Measurements from ENCODE around the gene SLC29A4.

The SLC29A4 gene

DNA sequence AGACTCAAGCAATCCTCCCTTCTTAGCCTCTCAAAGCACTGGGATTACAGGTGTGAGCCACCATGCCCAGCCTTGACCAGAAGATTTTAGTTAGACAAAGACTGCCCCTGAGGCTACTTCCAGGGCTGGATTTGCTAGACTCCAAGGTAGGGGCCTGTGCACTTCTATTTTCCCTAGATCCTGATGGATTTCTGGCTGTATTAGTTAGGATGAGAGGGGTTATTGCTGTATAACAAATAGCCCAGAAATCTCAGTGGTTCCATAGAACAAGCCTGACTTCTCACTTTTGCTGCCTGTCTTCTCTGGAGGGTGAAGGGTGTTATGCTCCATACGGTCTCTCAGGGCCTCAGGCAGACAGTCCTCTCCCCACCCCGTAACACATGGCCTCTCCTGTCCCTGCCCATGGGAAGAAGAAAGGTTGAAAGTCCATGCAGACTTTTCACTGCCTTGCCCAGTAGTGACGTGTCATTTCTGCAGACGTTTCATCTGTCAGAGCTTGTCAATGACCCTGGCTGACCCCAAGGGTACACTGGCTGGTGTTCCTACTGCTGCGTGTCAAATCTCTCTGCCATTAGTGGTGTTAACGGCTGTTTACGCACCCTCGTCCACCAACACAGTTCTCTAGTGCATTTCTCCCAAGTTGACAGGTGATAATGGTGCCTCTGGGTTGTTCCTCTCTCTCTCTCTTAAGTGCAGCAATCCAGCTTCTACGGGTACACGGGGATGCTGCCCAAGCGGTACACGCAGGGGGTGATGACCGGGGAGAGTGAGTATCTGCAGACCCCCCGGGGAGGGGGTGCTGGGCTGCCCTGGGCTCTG is 11.6 kb downstream of the SLC29A4 start:
- Histone ChIP-seq H3K4me3 (ENCODE audit: low read depth, low read length) (no peak overlapping the region), H3K27me3 (no peaks in the 10 kb centered on the region), H3K4me1 (no peaks in the 10 kb centered on the region), H3K9me3 (no peaks in the 10 kb centered on the region), H3K36me3 (peaks cover 13% of the 10 kb centered on the region)
- TF ChIP-seq, protein P1, sequence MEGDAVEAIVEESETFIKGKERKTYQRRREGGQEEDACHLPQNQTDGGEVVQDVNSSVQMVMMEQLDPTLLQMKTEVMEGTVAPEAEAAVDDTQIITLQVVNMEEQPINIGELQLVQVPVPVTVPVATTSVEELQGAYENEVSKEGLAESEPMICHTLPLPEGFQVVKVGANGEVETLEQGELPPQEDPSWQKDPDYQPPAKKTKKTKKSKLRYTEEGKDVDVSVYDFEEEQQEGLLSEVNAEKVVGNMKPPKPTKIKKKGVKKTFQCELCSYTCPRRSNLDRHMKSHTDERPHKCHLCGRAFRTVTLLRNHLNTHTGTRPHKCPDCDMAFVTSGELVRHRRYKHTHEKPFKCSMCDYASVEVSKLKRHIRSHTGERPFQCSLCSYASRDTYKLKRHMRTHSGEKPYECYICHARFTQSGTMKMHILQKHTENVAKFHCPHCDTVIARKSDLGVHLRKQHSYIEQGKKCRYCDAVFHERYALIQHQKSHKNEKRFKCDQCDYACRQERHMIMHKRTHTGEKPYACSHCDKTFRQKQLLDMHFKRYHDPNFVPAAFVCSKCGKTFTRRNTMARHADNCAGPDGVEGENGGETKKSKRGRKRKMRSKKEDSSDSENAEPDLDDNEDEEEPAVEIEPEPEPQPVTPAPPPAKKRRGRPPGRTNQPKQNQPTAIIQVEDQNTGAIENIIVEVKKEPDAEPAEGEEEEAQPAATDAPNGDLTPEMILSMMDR (IDR thresholded peaks at IDR 0.05; ENCODE audit: low read depth, low read length): no peak
- no peak for DNase-seq

DNA sequence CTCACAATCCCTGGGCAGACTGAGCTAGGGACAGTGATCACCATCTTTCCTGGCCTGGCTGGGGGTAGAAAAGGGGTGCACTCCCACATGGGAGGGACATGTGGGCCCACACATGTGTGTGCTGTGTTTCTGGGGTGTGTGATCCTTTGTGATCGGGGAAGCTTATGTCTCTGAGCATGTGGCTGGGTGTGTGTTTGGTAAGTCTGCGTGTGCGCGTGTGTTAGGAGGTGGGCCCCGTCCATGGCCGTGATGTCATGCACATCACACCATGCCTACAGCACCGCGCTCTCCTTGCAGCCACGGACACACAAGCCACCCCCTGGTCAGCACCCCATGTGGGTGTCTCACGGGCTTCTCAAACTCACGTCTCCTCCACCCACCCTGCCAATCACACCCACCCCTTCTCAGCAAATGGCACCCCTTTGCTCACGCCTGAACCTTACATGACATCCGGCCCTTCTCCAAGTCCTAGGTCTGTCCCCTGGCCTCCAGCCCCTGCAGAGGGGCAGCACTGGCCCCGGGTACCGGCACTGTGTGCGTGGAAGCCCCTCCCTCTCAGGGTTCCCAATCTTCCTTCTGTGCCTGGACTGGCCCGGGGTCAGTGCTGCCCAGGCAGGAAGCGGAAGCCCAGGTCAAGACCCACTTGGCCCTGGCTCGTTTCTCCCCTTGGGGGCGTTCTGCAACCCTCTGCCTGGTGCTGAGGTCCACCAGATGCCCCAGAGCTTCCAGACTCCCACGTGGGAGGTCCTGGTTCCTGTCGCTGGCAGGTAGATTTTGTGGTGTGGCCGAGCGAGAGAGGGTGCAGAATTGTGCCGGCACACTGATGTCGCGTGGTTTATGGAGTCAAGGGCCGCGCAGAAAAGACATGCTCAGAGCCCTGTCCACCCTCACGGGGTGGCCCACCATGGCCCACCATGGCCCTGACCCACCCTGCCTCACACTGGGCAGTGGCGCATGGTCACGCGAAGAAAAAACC is 12.6 kb downstream of the SLC29A4 start:
- TF ChIP-seq, protein P1 (IDR thresholded peaks at IDR 0.05; ENCODE audit: low read depth, low read length): no peak
- Histone ChIP-seq H3K4me1 (no peaks in the 10 kb centered on the region), H3K9me3 (no peaks in the 10 kb centered on the region), H3K27me3 (no peaks in the 10 kb centered on the region), H3K36me3 (peaks cover 13% of the 10 kb centered on the region), H3K4me3 (ENCODE audit: low read depth, low read length) (no peak overlapping the region)
- no peak for DNase-seq

DNA sequence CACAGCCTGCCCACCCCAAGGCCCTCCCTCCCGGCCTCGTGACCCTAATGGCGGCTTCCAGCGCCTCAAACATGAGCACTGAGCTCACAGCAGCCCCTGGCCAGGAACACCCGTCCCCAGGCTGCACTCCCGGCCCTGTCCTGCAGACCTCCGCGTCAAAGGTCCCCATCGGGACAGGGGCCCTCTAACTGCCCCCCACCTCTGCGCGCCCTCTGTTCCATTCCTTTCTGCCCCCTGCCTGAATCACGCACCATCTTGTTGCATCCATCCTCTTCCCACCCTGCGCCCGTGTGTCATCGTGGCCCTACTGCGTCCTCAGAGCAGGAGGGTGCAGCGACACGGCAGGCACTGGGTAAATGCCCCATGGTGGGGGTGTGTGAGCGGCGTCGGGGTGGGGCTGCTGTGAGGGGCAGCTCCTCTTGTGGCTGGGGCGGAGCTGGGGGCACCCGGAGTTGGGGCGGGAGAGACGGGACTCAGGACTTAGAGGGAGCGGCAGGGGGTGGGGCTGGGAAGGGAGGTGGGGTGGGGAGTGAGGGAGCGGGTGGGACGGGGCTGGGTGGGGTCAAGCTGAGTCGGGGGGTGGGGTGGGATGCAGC is 13.4 kb downstream of the SLC29A4 start:
- TF ChIP-seq, protein P1 (IDR thresholded peaks at IDR 0.05; ENCODE audit: low read depth, low read length): no peak

DNA sequence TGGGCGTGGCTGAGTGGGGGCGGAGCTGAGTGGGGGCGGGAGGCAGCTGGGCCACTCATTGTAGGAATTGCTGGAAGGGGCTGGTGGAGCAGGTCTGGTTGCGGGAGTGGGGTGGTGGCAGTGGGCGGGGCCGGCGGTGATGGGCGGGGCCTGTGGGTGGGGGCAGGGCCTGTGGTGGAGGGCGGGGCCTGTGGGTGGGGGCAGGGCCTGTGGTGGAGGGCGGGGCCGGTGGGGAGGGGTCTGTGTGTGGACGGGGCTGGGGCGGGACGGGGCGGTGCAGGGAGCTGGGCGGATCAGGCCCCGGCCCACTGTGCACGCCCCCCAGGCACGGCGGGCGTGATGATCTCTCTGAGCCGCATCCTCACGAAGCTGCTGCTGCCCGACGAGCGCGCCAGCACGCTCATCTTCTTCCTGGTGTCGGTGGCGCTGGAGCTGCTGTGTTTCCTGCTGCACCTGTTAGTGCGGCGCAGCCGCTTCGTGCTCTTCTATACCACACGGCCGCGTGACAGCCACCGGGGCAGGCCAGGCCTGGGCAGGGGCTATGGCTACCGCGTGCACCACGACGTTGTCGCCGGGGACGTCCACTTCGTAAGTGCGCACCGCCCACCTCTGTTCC is 14.0 kb downstream of the SLC29A4 start:
- Histone ChIP-seq H3K27me3 (no peaks in the 10 kb centered on the region), H3K4me3 (ENCODE audit: low read depth, low read length) (no peak overlapping the region), H3K36me3 (peaks cover 10% of the 10 kb centered on the region), H3K9me3 (no peaks in the 10 kb centered on the region), H3K4me1 (no peaks in the 10 kb centered on the region)
- TF ChIP-seq, protein P1 (IDR thresholded peaks at IDR 0.05; ENCODE audit: low read depth, low read length): no peak
- peak; percentile 49 for DNase-seq

More for the DNA sequence above, 13.4 kb downstream of the SLC29A4 start:
- DNase-seq: no peak
- Histone ChIP-seq H3K27me3 (no peaks in the 10 kb centered on the region), H3K9me3 (no peaks in the 10 kb centered on the region), H3K36me3 (peaks cover 12% of the 10 kb centered on the region), H3K4me3 (ENCODE audit: low read depth, low read length) (no peak overlapping the region), H3K4me1 (no peaks in the 10 kb centered on the region)

DNA sequence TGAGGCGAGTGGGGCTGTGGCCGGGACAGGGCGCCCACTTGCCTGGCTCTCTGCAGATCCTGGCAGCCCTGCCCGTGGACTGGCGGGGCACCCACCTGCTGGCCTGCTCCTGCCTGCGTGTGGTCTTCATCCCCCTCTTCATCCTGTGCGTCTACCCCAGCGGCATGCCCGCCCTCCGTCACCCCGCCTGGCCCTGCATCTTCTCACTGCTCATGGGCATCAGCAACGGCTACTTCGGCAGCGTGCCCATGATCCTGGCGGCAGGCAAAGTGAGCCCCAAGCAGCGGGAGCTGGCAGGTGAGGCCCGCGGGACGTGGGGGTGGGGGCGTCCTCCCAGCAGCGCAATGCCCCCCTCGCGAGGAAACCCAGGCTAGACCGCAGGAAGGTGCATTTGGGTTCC is 17.6 kb downstream of the SLC29A4 start:
- H3K4me3 ChIP-seq (ENCODE audit: low read depth, low read length): no peak overlapping the region
- no peaks in the 10 kb centered on the region for H3K4me1 ChIP-seq
- DNase-seq: no peak
- peaks cover 2% of the 10 kb centered on the region for H3K36me3 ChIP-seq
- H3K27me3 ChIP-seq: no peaks in the 10 kb centered on the region
- TF ChIP-seq, protein P1 (IDR thresholded peaks at IDR 0.05; ENCODE audit: low read depth, low read length): no peak
- H3K9me3 ChIP-seq: no peaks in the 10 kb centered on the region

All from BE2C (cell line).